ENCODE data around the gene SSX4.
"Not testable (repeated sequence)": the region's sequence is repeated elsewhere in the genome, so short reads cannot be mapped to it uniquely, and the experiment has no call there.

GRCh38 chrX:48396931-48397330 is 13.6 kb downstream of the SSX4 start:
- TF ChIP-seq EZH2 (IDR thresholded peaks at IDR 0.05; ENCODE audit: low read length, unreplicated experiment); CTCF (conservative IDR thresholded peaks at IDR 0.05; ENCODE audit: low read depth, low read length); EZH2phosphoT487 (IDR thresholded peaks at IDR 0.05; ENCODE audit: borderline replicate concordance, low read length): not testable (repeated sequence)
